K562 (cell line): ENCODE measurements around the gene GATA2. TPM values are rescaled to one million over a fixed set of nuclear protein-coding genes. Genes with fewer than 3 reads are reported as not detected.

Source experiments
- ASH1L ChIP-seq: fragments of 450-650 bp; IDR thresholded peaks from 2 replicates; pipeline ENCODE4 v1.6.1; 2018; ENCODE audit warnings: borderline replicate concordance, mild to moderate bottlenecking, low read depth; ENCODE audit not compliant: partially characterized antibody
- ATF2 ChIP-seq: sonication (generic); formaldehyde crosslinking; IDR thresholded peaks from 2 replicates; pipeline ENCODE4 v1.8.1; 2022; ENCODE audit warnings: missing genetic modification reagents
- CBX5 ChIP-seq: IDR thresholded peaks from 2 replicates; pipeline ENCODE4 v1.6.1; 2014; ENCODE audit warnings: low read depth, borderline replicate concordance
- CREB1 ChIP-seq, 2 experiments: sonication (generic) in 1 of 2; formaldehyde crosslinking in 1 of 2; IDR thresholded peaks; 2 replicates each; pipeline versions ENCODE4 v1.6.1 to v1.8.0; 2012 to 2022; ENCODE audit warnings: inconsistent platforms in 1 of 2, mild to moderate bottlenecking in 1 of 2, missing genetic modification reagents in 1 of 2, moderate library complexity in 1 of 2
- CREB3L1 ChIP-seq: fragments of 450-650 bp; IDR thresholded peaks from 2 replicates; pipeline ENCODE4 v1.6.1; 2014; ENCODE audit warnings: low read depth, mild to moderate bottlenecking, moderate library complexity, borderline replicate concordance
- CTBP1 ChIP-seq: fragments of 450-650 bp; IDR thresholded peaks from 2 replicates; pipeline ENCODE4 v1.6.1; 2016; ENCODE audit warnings: borderline replicate concordance
- E2F6 ChIP-seq, 2 experiments: IDR thresholded peaks; 2 replicates each; pipeline ENCODE4 v1.6.1; 2011; ENCODE audit warnings: borderline replicate concordance in 1 of 2, control low read depth in 1 of 2, low read depth in 1 of 2, low read length in 1 of 2, mild to moderate bottlenecking in 1 of 2, mixed read lengths in 1 of 2, moderate library complexity in 1 of 2; ENCODE audit not compliant: insufficient read depth in 1 of 2, insufficient read length in 1 of 2, poor library complexity in 1 of 2, severe bottlenecking in 1 of 2; ENCODE audit errors: extremely low read depth in 1 of 2
- HDAC6 ChIP-seq: IDR thresholded peaks from 2 replicates; pipeline ENCODE4 v1.6.1; 2012; ENCODE audit warnings: low read depth, mild to moderate bottlenecking, control low read depth, inconsistent platforms, low read length, moderate library complexity
- JUNB ChIP-seq: fragments of 450-650 bp; formaldehyde crosslinking; conservative IDR thresholded peaks from 2 replicates; pipeline ENCODE4 v1.4.0; 2020; ENCODE audit warnings: mild to moderate bottlenecking
- MTA1 ChIP-seq: fragments of 450-650 bp; IDR thresholded peaks from 2 replicates; pipeline ENCODE4 v1.6.1; 2017; ENCODE audit warnings: borderline replicate concordance
- POLR2A ChIP-seq: fragments of 450-650 bp; conservative IDR thresholded peaks from 2 replicates; pipeline ENCODE4 v1.6.1; 2016
- RAD21 ChIP-seq, 2 experiments: fragments of 250-450 bp in 1 of 2; fragments of 450-650 bp in 1 of 2; sonication (Bioruptor Pico) in 1 of 2; formaldehyde crosslinking in 1 of 2; IDR thresholded peaks in 1 of 2; conservative IDR thresholded peaks in 1 of 2; 2 replicates each; pipeline versions ENCODE4 v1.4.0 to v1.8.0; 2020 to 2022; ENCODE audit warnings: mild to moderate bottlenecking in 2 of 2, moderate library complexity in 1 of 2
- SOX6 ChIP-seq: fragments of 450-650 bp; IDR thresholded peaks from 2 replicates; pipeline ENCODE4 v1.6.1; 2014; ENCODE audit warnings: mild to moderate bottlenecking
- SP2 ChIP-seq: IDR thresholded peaks from 2 replicates; pipeline ENCODE4 v1.6.1; 2011; ENCODE audit warnings: mild to moderate bottlenecking, low read depth, low read length, moderate library complexity; ENCODE audit not compliant: poor library complexity, severe bottlenecking; ENCODE audit errors: extremely low read depth
- STAT5A ChIP-seq: IDR thresholded peaks from 2 replicates; pipeline ENCODE4 v1.6.1; 2012; ENCODE audit warnings: low read length, inconsistent platforms, borderline replicate concordance
- TAF9B ChIP-seq: fragments of 450-650 bp; IDR thresholded peaks from 2 replicates; pipeline ENCODE4 v1.6.1; 2018; ENCODE audit warnings: mild to moderate bottlenecking; ENCODE audit not compliant: partially characterized antibody
- ZBTB17 ChIP-seq: fragments of 450-650 bp; formaldehyde crosslinking; IDR thresholded peaks from 2 replicates; pipeline ENCODE4 v1.4.0; 2020; ENCODE audit warnings: mild to moderate bottlenecking
- ZBTB43 ChIP-seq: sonication (generic); formaldehyde crosslinking; IDR thresholded peaks from 2 replicates; pipeline ENCODE4 v1.8.0; 2023; ENCODE audit warnings: mild to moderate bottlenecking, missing genetic modification reagents
- ZNF280B ChIP-seq: fragments of 250-450 bp; sonication (Bioruptor Pico); IDR thresholded peaks from 2 replicates; pipeline ENCODE4 v1.5.1; 2021; ENCODE audit warnings: mild to moderate bottlenecking
- ZNF551 ChIP-seq: fragments of 250-450 bp; sonication (Bioruptor Pico); IDR thresholded peaks from 2 replicates; pipeline ENCODE4 v1.5.0; 2021; ENCODE audit warnings: mild to moderate bottlenecking, moderate library complexity
- ZNF644 ChIP-seq: fragments of 200-800 bp; sonication (Bioruptor generic); IDR thresholded peaks from 2 replicates; pipeline ENCODE4 v1.6.1; 2016; ENCODE audit warnings: low read depth, missing genetic modification characterization, missing compliant biosample characterization
- ZNF830 ChIP-seq: fragments of 250-450 bp; sonication (Bioruptor Pico); IDR thresholded peaks from 2 replicates; pipeline ENCODE4 v1.5.0; 2021; ENCODE audit warnings: mild to moderate bottlenecking
- polyA plus RNA-seq, 8 experiments: library from polyadenylated mRNA; depleted of rRNA in 4 of 8; stranded (reverse) in 5 of 8; unstranded in 3 of 8; fragments of >200 nt; fragmentation: Nextera tagmentation in 2 of 8; fragmentation: Illumina TruSeq in 1 of 8; extraction: Ambion mirVana in 2 of 8; extraction: Trizol in 1 of 8; gene quantifications; 2 replicates each; pipeline versions ENCODE4 v1.2.1 to v1.2.3, GENCODE V29; 2011 to 2014; ENCODE audit warnings: inconsistent platforms in 1 of 8, missing spikeins in 1 of 8
- total RNA-seq, 7 experiments: library from RNA; depleted of rRNA in 6 of 7; stranded (reverse); fragments of >200 nt in 6 of 7; fragmentation: Illumina TruSeq in 2 of 7; extraction: Trizol in 2 of 7; gene quantifications; 2 replicates each; pipeline versions ENCODE4 v1.2.1 to v1.2.3, GENCODE V29; 2011 to 2021; ENCODE audit warnings: low replicate concordance in 1 of 7

Gene GATA2
- total and polyA plus RNA-seq, 9 of the 15 experiments (the other 6 are each of a cell fraction or from before 2014, with no cell fraction given) = 8.5 to 218 (median 50.8) TPM

- TF ChIP-seq CREB1 (IDR thresholded peaks at IDR 0.05) (no peak), CREB1 (CRISPR knock-in tag; IDR thresholded peaks at IDR 0.05) (no peak), ZNF280B (CRISPR knock-in tag) (no peak), ZNF644 (tag) (no peak), ZBTB43 (CRISPR knock-in tag) (no peak), ATF2 (CRISPR knock-in tag) (no peak), ZNF551 (CRISPR knock-in tag) (peak; percentile 50; the same call in 1 of the 2 replicates), ASH1L (no peak), TAF9B (no peak), JUNB (CRISPR knock-in tag) (no peak), SOX6 (no peak), CREB3L1 (no peak), CTBP1 (no peak), SP2 (no peak), STAT5A (no peak), MTA1 (no peak), ZNF830 (CRISPR knock-in tag) (peak; percentile 89; the same call in 1 of the 2 replicates), POLR2A (peak; percentile 14), CBX5 (no peak), HDAC6 (no peak), ZBTB17 (CRISPR knock-in tag) (peak; percentile 23; the same call in 1 of the 2 replicates), RAD21 (CRISPR knock-in tag; conservative IDR thresholded peaks at IDR 0.05 in 1 of 2, IDR thresholded peaks at IDR 0.05 in 1 of 2) (no peak), E2F6 (IDR thresholded peaks at IDR 0.05; ENCODE audit: borderline replicate concordance in 1 of 2, extremely low read depth in 1 of 2, insufficient read depth in 1 of 2, insufficient read length in 1 of 2, low read depth in 1 of 2, low read length in 1 of 2, poor library complexity in 1 of 2, severe bottlenecking in 1 of 2) (no peak)
These were observed 13.4 kb downstream of the GATA2 start (continued) for GRCh38 chr3:128479558-128480086.
